ENCODE results near the gene APOB.

DNA sequence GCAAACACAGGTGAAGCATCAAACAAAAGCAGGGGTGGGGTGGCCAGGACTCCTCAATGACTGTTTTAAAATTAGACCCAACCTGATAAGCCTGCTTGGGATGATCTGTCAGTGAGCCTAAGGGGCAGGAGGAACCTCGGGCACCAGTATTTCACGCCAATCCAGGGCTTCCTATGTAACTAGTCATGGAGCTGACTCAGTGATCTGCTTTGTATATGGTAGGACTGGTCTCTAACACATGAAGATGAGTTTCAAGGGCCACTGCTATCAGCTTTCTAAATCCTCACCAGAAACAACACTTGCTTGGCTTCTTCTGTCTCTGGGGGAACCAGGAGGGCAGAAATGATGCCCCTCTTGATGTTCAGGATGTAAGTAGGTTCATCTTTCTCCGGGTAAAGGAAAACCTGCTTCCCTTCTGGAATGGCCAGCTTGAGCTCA is 6.2 kb downstream of the APOB start:
- TF ChIP-seq, protein P1, sequence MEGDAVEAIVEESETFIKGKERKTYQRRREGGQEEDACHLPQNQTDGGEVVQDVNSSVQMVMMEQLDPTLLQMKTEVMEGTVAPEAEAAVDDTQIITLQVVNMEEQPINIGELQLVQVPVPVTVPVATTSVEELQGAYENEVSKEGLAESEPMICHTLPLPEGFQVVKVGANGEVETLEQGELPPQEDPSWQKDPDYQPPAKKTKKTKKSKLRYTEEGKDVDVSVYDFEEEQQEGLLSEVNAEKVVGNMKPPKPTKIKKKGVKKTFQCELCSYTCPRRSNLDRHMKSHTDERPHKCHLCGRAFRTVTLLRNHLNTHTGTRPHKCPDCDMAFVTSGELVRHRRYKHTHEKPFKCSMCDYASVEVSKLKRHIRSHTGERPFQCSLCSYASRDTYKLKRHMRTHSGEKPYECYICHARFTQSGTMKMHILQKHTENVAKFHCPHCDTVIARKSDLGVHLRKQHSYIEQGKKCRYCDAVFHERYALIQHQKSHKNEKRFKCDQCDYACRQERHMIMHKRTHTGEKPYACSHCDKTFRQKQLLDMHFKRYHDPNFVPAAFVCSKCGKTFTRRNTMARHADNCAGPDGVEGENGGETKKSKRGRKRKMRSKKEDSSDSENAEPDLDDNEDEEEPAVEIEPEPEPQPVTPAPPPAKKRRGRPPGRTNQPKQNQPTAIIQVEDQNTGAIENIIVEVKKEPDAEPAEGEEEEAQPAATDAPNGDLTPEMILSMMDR (conservative IDR thresholded peaks at IDR 0.05): no peak
- TF ChIP-seq ZFX (IDR thresholded peaks at IDR 0.05): no peak

All from C4-2B (cell line).